ENCODE data around the gene S1PR5.
"Not testable (repeated sequence)": the region's sequence is repeated elsewhere in the genome, so short reads cannot be mapped to it uniquely, and the experiment has no call there.

The S1PR5 gene

DNA sequence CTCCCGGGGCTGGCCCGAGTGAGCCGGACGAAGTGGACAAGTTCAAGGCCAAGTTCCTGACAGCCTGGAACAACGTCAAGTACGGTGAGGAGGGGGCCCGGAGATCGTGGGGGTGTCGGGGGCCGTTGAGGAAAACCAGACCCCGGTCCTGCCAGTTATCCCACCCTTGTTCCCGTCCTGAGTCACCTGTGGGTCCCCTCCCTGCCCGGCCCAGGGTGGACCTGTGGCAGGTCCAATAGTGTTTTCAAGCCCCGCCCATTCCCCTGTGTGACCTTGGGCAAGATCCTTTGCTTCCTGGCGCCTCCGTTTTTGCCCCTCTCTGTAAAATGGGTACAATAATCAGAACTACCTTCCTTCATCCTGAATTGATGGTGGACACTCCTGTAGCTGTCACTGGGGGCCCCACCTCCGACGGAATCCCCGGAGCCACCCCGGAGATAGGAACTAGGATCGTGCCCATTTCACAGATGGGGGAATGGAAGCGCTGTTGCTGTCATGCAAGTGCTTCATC lies 27.1 kb upstream of the S1PR5 start:
- DNase-seq (ENCODE audit: low read depth): no peak

GRCh38 chr19:10543420-10544241 lies 26.4 kb upstream of the S1PR5 start, which contains the start of gene ATG4D:
Gene ATG4D, plus strand, starts transcription at chr19:10543904. Its CDS starts 187 bp downstream, at chr19:10544091.
- DNase-seq (ENCODE audit: low read depth): peak; percentile 39

GRCh38 chr19:10543059-10543419 lies 25.8 kb upstream of the S1PR5 start:
- DNase-seq (ENCODE audit: low read depth): no peak

- DNase-seq (ENCODE audit: low read depth): not testable (repeated sequence)
These were observed 21.8 kb upstream of the S1PR5 start for GRCh38 chr19:10539016-10539415.

DNA sequence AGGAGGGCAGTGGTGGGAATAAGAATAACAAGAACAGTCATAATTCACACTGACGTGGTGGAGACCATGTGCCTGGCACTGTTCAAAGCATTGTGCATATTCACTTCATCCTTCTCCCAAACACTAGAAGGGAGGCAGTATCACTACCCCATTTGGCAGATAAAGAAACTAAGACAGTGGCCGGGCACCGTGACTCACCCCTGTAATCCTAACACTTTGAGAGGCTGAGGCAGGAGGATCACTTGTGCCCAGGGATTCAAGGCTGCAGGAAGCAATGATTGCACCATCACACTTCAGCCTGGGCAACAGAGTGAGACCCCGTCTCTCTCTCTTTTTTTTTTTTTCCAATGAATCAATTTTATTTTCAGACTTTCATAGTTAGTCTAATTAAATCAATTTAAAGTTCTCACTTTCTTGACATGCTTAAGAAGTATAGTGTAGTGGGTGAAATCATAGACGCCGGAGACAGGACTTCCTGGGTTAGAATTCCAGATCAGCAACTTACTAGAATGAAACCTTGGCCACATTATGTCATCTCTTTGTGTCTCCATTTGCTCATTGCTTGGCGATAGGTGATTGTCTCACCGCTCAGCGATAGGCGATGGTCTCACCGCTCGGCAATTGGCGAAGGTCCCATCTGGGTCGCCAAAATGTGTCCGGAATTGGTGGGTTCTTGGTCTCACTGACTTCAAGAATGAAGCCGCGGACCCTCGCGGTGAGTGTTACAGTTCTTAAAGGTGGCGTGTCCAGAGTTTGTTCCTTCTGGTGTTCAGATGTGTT lies 21.1 kb upstream of the S1PR5 start:
- no peak for DNase-seq (ENCODE audit: low read depth)

- DNase-seq (ENCODE audit: low read depth): no peak
These were observed 20.4 kb upstream of the S1PR5 start for GRCh38 chr19:10537668-10538067.

GRCh38 chr19:10535613-10536012 lies 18.4 kb upstream of the S1PR5 start:
- DNase-seq (ENCODE audit: low read depth): no peak

DNA sequence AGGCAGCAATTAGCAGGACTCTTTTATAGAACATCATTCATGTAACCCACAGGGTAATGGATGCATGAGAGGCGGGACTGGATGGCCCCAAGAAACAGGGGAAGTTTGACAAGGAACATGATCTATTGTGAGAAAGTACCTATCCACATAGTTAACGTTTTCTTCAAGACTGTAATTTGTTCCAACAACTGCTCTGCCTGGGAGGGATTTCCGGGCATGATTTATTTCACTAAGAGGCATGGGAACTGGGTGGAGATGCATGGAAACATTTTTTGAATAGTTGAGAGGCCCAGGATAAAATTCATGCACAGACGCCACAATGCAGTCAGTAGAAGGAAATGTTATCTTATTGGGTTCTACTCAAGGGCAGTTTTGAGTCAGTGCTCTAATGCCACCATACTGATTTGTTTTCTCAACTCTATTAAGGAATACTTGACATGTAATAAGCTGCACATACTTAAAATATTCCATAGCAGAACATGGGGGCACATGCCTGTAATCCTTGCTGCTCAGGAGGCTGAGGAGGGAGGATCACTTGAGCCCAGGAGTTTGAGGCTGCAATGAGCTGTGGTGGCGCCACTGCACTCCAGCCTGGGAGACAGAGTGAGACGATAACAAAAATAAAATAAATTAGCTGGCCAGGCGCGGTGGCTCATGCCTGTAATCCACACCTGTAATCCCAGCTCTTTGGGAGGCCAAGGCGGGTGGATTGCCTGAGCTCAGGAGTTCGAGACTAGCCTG lies 16.6 kb upstream of the S1PR5 start:
- peak; percentile 68 for DNase-seq (ENCODE audit: low read depth)

GRCh38 chr19:10532457-10532856 lies 15.2 kb upstream of the S1PR5 start:
- DNase-seq (ENCODE audit: low read depth): no peak

- not testable (repeated sequence) for DNase-seq (ENCODE audit: low read depth)
These were observed 9.6 kb upstream of the S1PR5 start for GRCh38 chr19:10526887-10527286.

GRCh38 chr19:10525636-10526035 lies 8.4 kb upstream of the S1PR5 start:
- no peak for DNase-seq (ENCODE audit: low read depth)

DNA sequence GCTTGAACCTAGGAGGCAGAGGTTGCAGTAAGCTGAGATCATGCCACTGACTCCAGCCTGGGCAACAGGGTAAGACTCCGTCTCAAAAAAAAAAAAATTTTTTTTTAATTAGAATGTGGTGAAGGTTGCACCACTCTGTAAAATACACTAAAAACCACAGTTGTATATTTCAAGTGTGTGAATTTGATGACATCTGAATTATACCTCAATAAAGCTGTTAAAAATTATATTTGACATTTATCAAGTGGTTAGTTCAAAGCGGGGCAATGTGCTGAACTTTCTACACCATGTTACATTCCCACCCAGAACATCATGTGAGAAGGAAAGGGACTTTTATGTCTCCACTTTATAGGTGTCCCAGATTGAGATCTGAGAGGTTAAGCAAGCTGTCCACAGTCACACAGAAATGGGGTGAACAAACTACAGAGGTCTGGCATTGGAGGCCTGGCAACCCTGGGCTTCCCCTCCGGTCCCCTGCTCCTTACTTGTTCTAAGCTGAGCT lies 5.9 kb upstream of the S1PR5 start:
- no peak for DNase-seq (ENCODE audit: low read depth)

- no peak for DNase-seq (ENCODE audit: low read depth)
These were observed 4.4 kb upstream of the S1PR5 start for GRCh38 chr19:10521461-10522171.

DNA sequence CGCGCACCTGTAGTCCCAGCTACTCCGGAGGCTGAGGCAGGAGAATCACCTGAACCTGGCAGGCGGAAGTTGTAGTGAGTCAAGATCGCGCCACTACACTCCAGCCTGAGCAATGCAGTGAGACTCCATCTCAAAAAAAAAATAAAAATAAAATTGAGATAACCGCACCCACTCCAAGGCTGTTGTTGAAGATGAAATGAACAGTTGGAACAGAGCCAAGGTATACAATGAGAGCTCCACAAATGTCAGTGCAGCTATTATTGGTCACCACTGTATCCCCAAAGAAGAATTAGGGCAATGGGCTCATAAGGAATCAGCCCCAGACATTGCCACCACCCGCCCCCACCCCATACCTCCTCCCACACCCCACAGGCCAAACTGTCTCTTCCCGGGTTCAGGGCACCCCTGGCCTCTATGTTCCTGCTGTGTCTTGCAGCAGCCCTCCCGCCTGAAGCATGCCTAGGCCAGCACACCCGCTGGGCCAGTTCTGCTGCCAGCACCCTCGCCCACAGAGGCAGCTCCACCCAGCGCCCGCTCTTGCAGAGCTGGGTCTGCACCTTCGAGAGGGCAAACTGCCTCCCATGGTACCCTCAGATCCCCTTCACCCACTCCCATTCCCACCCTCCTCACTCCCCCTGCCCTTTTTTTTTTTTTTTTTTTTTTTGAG lies 3.5 kb upstream of the S1PR5 start:
- DNase-seq (ENCODE audit: low read depth): no peak

DNA sequence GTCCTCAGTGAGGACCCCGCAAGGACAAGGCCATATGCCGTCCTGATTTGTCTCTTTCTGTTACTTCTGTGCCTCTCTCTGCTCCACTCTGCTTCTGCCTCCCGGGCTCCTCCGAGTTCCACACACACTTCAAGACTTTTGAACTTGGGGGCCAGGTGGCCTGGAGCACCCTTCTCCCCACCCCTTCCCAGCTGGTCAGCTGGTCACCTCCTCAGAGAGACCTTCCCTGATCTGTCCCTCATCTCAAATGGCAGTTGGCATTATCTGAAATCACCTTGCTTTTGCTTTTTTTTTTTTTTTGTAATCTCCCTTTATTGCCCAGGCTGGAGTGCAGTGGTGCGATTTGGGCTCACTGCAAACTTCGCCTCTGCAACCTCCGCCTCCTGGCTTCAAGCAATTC lies 2.2 kb upstream of the S1PR5 start:
- no peak for DNase-seq (ENCODE audit: low read depth)

DNA sequence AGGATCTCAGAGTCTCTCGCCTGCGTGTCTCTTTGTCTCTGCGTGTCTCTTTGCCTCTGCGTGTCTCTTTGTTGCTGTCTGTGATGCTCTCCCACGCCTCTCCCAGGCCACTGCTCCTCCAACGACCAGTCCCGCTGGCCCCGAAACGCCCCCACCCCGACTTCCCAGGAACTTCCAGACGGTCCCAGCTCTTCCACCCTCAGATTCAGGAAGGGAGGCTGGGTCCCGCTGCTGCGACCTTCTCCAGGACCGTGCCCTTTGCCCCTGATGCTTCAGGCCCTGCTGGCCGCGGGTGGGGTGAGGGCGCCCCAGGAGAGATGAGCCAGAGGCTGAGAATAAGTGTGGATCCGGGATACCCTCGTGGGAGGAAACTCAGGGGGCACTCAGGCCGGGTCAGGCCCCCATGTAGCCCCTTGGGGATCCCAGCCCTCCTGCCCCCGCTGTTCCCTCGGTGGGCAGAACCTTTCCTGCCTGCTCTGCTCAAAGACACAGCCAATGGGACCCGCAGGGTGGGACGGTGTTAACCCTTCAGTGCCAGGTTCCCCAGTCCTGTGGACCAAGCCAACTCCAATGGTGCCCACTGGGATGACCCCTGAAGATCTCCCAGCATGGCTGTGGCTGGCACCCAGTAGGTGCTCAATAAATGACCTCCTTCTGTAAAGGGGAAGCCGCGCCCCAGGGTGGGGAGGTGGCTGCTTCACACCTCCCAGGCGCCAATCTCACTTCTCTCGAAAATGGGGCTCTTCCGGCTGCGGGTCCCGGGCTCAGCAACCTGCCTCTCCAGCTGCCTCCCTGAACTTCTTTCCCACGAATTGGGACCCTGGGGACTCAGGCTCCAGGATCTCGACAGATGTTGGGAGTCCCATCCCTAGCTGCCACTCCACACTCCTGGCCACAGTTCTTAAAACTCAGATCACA lies 1.5 kb upstream of the S1PR5 start:
- DNase-seq (ENCODE audit: low read depth): no peak

DNA sequence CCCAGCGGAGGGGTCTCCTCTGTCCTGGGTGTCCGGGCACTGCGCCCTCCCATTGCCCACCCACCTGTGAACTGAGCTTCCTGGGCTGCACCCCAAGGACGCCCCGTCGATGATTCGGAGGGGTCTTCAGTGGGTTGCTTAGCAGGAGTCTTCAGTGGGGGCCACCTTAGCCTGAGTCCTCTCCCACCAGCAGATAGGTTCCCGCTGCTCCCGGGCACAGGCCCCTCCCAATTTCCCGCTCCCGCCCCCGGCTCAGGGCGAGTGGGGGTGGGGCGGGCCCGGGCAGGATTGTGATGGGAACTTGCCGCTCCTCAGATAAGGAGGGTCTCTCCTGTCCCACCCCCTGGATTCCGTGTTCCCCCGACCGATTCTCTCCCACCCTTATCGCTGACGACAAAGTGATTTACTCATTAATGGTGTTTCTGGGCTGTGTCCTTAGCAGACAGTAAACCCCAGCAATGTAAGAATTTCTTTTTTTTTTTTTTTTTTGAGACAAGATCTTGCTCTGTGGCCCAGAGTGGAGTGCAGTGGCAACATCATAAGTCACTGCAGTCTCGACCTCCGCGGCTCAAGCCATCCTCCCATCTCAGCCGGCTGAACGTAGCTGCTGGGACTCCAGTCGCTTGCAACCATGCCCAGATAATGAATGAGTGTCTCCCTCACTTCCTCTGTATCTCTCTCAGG lies 655 bp upstream of the S1PR5 start:
- no peak for DNase-seq (ENCODE audit: low read depth)

- no peak for DNase-seq (ENCODE audit: low read depth)
These were observed 468 bp downstream of the S1PR5 start for GRCh38 chr19:10516671-10517286.

DNA sequence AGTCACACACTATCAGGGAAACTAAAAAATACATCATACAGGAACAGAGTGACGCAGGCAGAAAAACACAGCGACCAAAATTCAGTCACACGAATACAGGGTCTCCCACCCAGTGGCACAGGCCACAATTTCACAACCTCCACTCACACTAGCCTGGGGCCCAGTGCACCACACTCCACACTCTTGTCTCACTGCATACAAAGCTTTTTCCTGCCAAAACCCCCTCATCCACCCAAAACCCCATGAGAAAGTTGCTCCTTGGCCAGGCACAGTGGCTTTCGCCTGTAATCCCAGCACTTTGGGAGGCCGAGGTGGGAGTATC lies 1.2 kb downstream of the S1PR5 start:
- no peak for DNase-seq (ENCODE audit: low read depth)
